OCI-LY7 (cell line): Measurements from ENCODE around the gene HS2ST1. TPM values are rescaled to one million over a fixed set of nuclear protein-coding genes. Genes with fewer than 3 reads are reported as not detected.

Experiments
- BruUV-seq: library from RNA; stranded (reverse); fragments of 400-500 nt; replicated peaks from 2 replicates; lab custom pipeline; 2021; lab: Mats Ljungman, UMichigan
- CTCF ChIA-PET: fragments of 300-600 bp; sonication (Branson Sonifier 250); formaldehyde crosslinking; loops from one replicate; lab custom pipeline; 2022; ENCODE audit warnings: antibody characterized with exemption; ENCODE audit not compliant: unreplicated experiment; lab: Charles Lee
- POLR2A ChIA-PET: fragments of 300-600 bp; sonication (Branson Sonifier 250); formaldehyde crosslinking; loops from one replicate; lab custom pipeline; 2022; ENCODE audit warnings: antibody characterized with exemption; lab: Charles Lee
- DNase-seq: peaks from one replicate; pipeline ENCODE4 v3.0.0-alpha.2; 2015; ENCODE audit warnings: low spot score
- H2AFZ ChIP-seq: fragments of 200-600 bp; sonication (generic), shearing (Covaris generic); 2 replicates; pipeline ENCODE4 v1.6.1; 2014; ENCODE audit warnings: mild to moderate bottlenecking, antibody characterized with exemption, low read length, moderate library complexity
- H3K27ac ChIP-seq: fragments of 200-600 bp; sonication (generic); 2 replicates; pipeline ENCODE4 v1.5.1; 2014; ENCODE audit warnings: mixed run types, low read depth, mild to moderate bottlenecking, moderate library complexity, low read length, inconsistent platforms; ENCODE audit not compliant: poor library complexity, severe bottlenecking
- H3K36me3 ChIP-seq: fragments of 200-600 bp; sonication (generic); 2 replicates; pipeline ENCODE4 v1.6.1; 2014; ENCODE audit warnings: mild to moderate bottlenecking, antibody characterized with exemption, low read length, moderate library complexity, mixed read lengths; ENCODE audit not compliant: insufficient read depth
- H3K4me1 ChIP-seq: fragments of 200-600 bp; sonication (generic); 2 replicates; pipeline ENCODE4 v1.5.1; 2014; ENCODE audit warnings: mild to moderate bottlenecking, low read length; ENCODE audit not compliant: insufficient read depth, poor library complexity, severe bottlenecking
- H3K4me2 ChIP-seq: fragments of 200-600 bp; sonication (generic); 2 replicates; pipeline ENCODE4 v1.6.1; 2014; ENCODE audit warnings: mild to moderate bottlenecking, low read length
- H3K4me3 ChIP-seq: fragments of 200-600 bp; sonication (generic); 2 replicates; pipeline ENCODE4 v1.5.1; 2014; ENCODE audit warnings: mild to moderate bottlenecking, low read depth, low read length; ENCODE audit not compliant: poor library complexity, severe bottlenecking
- H3K79me2 ChIP-seq: fragments of 200-600 bp; sonication (generic); 2 replicates; pipeline ENCODE4 v1.6.1; 2016; ENCODE audit warnings: low read depth, mild to moderate bottlenecking, low read length, moderate library complexity, mixed read lengths; ENCODE audit not compliant: insufficient read depth
- H3K9me2 ChIP-seq: fragments of 200-600 bp; sonication (generic); 2 replicates; pipeline ENCODE4 v1.6.1; 2016; ENCODE audit warnings: mild to moderate bottlenecking, low read length, mixed read lengths; ENCODE audit not compliant: insufficient read depth
- H3K9me3 ChIP-seq: fragments of 200-600 bp; sonication (generic); 2 replicates; pipeline ENCODE4 v1.6.1; 2014; ENCODE audit warnings: mild to moderate bottlenecking, mixed run types, low read length, mixed read lengths
- H4K20me1 ChIP-seq: fragments of 200-600 bp; sonication (generic); 2 replicates; pipeline ENCODE4 v1.6.1; 2014; ENCODE audit warnings: mild to moderate bottlenecking, antibody characterized with exemption, low read length, moderate library complexity, mixed read lengths; ENCODE audit not compliant: insufficient read depth
- CTCF ChIP-seq: fragments of 200-600 bp; sonication (generic); conservative IDR thresholded peaks from 2 replicates; pipeline ENCODE4 v1.5.1; 2014; ENCODE audit warnings: mild to moderate bottlenecking, antibody characterized with exemption, low read length, moderate library complexity, mixed read lengths
- EZH2phosphoT487 ChIP-seq: fragments of 200-600 bp; sonication (generic); IDR thresholded peaks from 2 replicates; pipeline ENCODE4 v1.6.1; 2018; ENCODE audit warnings: low read depth, borderline replicate concordance, mild to moderate bottlenecking, mixed run types, antibody characterized with exemption, low read length, moderate library complexity, mixed read lengths
- intact Hi-C: fragments of 100-400 bp; cut with micrococcal nuclease; formaldehyde crosslinking; loops from one replicate; pipeline ENCODE4 v1.10.0; 2022; ENCODE audit not compliant: unreplicated experiment
- total RNA-seq, 2 experiments: library from RNA; depleted of rRNA in 1 of 2; stranded (reverse); fragments of >200 nt in 1 of 2; shearing (Covaris generic) in 1 of 2; gene quantifications; 2 replicates each; pipeline ENCODE4 v1.2.3, GENCODE V29; 2014 to 2022

The HS2ST1 gene
- total RNA-seq, 2 experiments from 2014 or later = 20.9 to 63.7 TPM

GRCh38 chr1:87115891-87116290 is 201.5 kb downstream of the HS2ST1 start:
- H3K79me2 ChIP-seq = no peaks in the 10 kb centered on the region
- TF ChIP-seq CTCF = no peak
- TF ChIP-seq EZH2phosphoT487 = no peak
- H3K4me2 ChIP-seq = no peak overlapping the region
- H2AFZ ChIP-seq = no peak overlapping the region
- H3K9me3 ChIP-seq = no peaks in the 10 kb centered on the region
- no peaks in the 10 kb centered on the region for H3K4me1 ChIP-seq
- H3K36me3 ChIP-seq = no peaks in the 10 kb centered on the region
- intact Hi-C loops = no loop called here
- BruUV-seq = no TSS peak
- H4K20me1 ChIP-seq = no peaks in the 10 kb centered on the region
- no peak overlapping the region for H3K27ac ChIP-seq
- ChIA-PET CTCF (no interaction called here), POLR2A (interaction anchor here (0.5 to 1.2 kb wide), 3 partner anchors 9 to 214 kb away, joined by 3 to 4 read pairs (median 4); no protein-coding TSS in a partner anchor)
- DNase-seq = no peak
- no peak overlapping the region for H3K4me3 ChIP-seq
- no peaks in the 10 kb centered on the region for H3K9me2 ChIP-seq

GRCh38 chr1:87117761-87118368 is 203.4 kb downstream of the HS2ST1 start:
- ChIA-PET CTCF (no interaction called here), POLR2A (interaction anchor here (0.7 to 1.1 kb wide), 2 partner anchors 21 to 205 kb away, joined by 3 to 4 read pairs; no protein-coding TSS in a partner anchor)
- Histone ChIP-seq H3K79me2 (no peaks in the 10 kb centered on the region), H4K20me1 (no peaks in the 10 kb centered on the region), H3K4me1 (no peaks in the 10 kb centered on the region), H3K4me2 (no peak overlapping the region), H3K4me3 (no peak overlapping the region), H3K27ac (no peak overlapping the region), H3K36me3 (no peaks in the 10 kb centered on the region), H3K9me2 (no peaks in the 10 kb centered on the region), H3K9me3 (no peaks in the 10 kb centered on the region), H2AFZ (no peak overlapping the region)
- TSS peak; percentile 7 for BruUV-seq
- intact Hi-C loops = no loop called here
- no peak for DNase-seq
- TF ChIP-seq EZH2phosphoT487 (no peak), CTCF (no peak)

GRCh38 chr1:87119541-87120140 is 205.2 kb downstream of the HS2ST1 start:
- H4K20me1 ChIP-seq = no peaks in the 10 kb centered on the region
- no peaks in the 10 kb centered on the region for H3K9me2 ChIP-seq
- H3K9me3 ChIP-seq = no peaks in the 10 kb centered on the region
- ChIA-PET CTCF (no interaction called here), POLR2A (interaction anchor here (0.9 kb wide), 1 partner anchor 11 kb away, joined by 4 read pairs; no protein-coding TSS in a partner anchor)
- H3K4me2 ChIP-seq = no peak overlapping the region
- BruUV-seq = no TSS peak
- no peaks in the 10 kb centered on the region for H3K79me2 ChIP-seq
- H3K27ac ChIP-seq = no peak overlapping the region
- TF ChIP-seq EZH2phosphoT487 = no peak
- TF ChIP-seq CTCF = no peak
- H3K4me3 ChIP-seq = no peak overlapping the region
- no peaks in the 10 kb centered on the region for H3K36me3 ChIP-seq
- H3K4me1 ChIP-seq = no peaks in the 10 kb centered on the region
- no peak for DNase-seq
- intact Hi-C loops = no loop called here
- no peak overlapping the region for H2AFZ ChIP-seq
